ENCODE measurements around the gene TAL1.

The TAL1 gene

DNA sequence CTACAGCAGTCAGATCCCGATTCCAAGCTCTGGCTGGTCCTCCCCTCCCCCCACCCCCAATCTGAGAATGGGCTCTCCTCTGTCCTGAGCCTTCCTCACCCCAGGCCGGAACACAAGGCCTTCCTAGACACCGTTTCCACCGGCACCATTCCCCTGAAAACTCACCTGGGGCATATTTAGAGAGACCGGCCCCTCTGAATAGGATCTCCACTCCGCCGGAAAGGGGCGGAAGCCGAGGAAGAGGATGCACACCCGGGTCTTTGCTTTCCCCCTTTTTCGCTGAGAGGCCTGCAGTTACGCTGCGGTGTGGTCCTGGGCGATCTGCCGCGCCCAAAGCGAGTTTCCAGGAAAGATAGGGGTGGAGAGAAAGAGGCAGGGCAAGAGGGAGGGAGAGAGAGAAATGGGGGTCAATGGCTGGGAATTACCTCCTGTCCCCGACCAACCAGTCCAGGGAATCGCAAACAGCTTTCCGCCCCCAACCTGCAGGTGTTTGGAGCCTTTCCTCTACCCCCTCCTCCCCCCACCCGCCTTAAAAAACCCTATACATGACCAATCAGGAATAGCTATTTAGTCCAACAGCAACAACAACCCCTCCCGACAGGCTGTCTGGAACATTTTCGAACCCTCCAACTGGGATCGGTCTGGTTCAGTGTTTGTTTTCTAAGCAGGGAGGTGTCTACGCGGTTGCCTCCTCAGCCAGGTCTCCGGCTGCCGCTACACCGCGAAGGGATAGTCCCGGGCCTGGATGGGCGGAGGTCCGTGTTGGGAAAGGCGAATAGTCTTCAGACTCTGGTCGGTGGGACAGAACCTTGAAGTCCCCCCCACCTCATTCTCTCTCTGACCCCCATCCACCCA lies 2.8 kb downstream of the TAL1 start:
- Histone ChIP-seq H3K9me2 (ENCODE audit: low read depth, low read length) (no peaks in the 10 kb centered on the region), H2AFZ (ENCODE audit: low read length) (no peak overlapping the region), H3K79me2 (ENCODE audit: insufficient read depth, low read length) (no peaks in the 10 kb centered on the region), H3F3A (ENCODE audit: insufficient read depth, low read length) (no peaks in the 10 kb centered on the region), H3K27me3 (ENCODE audit: insufficient read depth, low read length) (no peaks in the 10 kb centered on the region; the same call in 1 of the 2 replicates), H3K4me1 (ENCODE audit: insufficient read depth, low read length, severe bottlenecking) (no peaks in the 10 kb centered on the region), H3K36me3 (ENCODE audit: insufficient read depth, low read length) (no peaks in the 10 kb centered on the region), H3K4me3 (ENCODE audit: low read depth, low read length, poor library complexity, severe bottlenecking) (no peak overlapping the region), H3K27ac (ENCODE audit: low read depth, low read length, poor library complexity, severe bottlenecking) (no peak overlapping the region), H3K9me3 (ENCODE audit: low read length) (no peaks in the 10 kb centered on the region), H4K20me1 (ENCODE audit: insufficient read depth, low read length) (no peaks in the 10 kb centered on the region), H3K4me2 (ENCODE audit: low read length) (no peak overlapping the region), H3K9ac (ENCODE audit: low read length) (no peak overlapping the region)
- TF ChIP-seq, protein P1, sequence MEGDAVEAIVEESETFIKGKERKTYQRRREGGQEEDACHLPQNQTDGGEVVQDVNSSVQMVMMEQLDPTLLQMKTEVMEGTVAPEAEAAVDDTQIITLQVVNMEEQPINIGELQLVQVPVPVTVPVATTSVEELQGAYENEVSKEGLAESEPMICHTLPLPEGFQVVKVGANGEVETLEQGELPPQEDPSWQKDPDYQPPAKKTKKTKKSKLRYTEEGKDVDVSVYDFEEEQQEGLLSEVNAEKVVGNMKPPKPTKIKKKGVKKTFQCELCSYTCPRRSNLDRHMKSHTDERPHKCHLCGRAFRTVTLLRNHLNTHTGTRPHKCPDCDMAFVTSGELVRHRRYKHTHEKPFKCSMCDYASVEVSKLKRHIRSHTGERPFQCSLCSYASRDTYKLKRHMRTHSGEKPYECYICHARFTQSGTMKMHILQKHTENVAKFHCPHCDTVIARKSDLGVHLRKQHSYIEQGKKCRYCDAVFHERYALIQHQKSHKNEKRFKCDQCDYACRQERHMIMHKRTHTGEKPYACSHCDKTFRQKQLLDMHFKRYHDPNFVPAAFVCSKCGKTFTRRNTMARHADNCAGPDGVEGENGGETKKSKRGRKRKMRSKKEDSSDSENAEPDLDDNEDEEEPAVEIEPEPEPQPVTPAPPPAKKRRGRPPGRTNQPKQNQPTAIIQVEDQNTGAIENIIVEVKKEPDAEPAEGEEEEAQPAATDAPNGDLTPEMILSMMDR (IDR thresholded peaks at IDR 0.05; ENCODE audit: low read length) = no peak

GRCh38 chr1:47228644-47229030 lies 3.4 kb downstream of the TAL1 start:
- TF ChIP-seq, protein P1 (IDR thresholded peaks at IDR 0.05; ENCODE audit: low read length) = no peak
- TF ChIP-seq EZH2 (IDR thresholded peaks at IDR 0.05; ENCODE audit: borderline replicate concordance, low read length) = no peak
- Histone ChIP-seq H3F3A (ENCODE audit: insufficient read depth, low read length) (no peaks in the 10 kb centered on the region), H3K4me3 (ENCODE audit: low read depth, low read length, poor library complexity, severe bottlenecking) (no peak overlapping the region), H3K4me2 (ENCODE audit: low read length) (no peak overlapping the region), H3K9me2 (ENCODE audit: low read depth, low read length) (no peaks in the 10 kb centered on the region), H3K27me3 (ENCODE audit: insufficient read depth, low read length) (no peaks in the 10 kb centered on the region; the same call in 1 of the 2 replicates), H3K9ac (ENCODE audit: low read length) (no peak overlapping the region), H3K36me3 (ENCODE audit: insufficient read depth, low read length) (no peaks in the 10 kb centered on the region), H4K20me1 (ENCODE audit: insufficient read depth, low read length) (no peaks in the 10 kb centered on the region), H3K9me3 (ENCODE audit: low read length) (no peaks in the 10 kb centered on the region), H2AFZ (ENCODE audit: low read length) (no peak overlapping the region), H3K27ac (ENCODE audit: low read depth, low read length, poor library complexity, severe bottlenecking) (no peak overlapping the region), H3K4me1 (ENCODE audit: insufficient read depth, low read length, severe bottlenecking) (no peaks in the 10 kb centered on the region), H3K79me2 (ENCODE audit: insufficient read depth, low read length) (no peaks in the 10 kb centered on the region)

- Histone ChIP-seq H3K27me3 (ENCODE audit: insufficient read depth, low read length) (no peaks in the 10 kb centered on the region; the same call in 1 of the 2 replicates), H3F3A (ENCODE audit: insufficient read depth, low read length) (no peaks in the 10 kb centered on the region), H3K27ac (ENCODE audit: low read depth, low read length, poor library complexity, severe bottlenecking) (no peak overlapping the region), H3K9me2 (ENCODE audit: low read depth, low read length) (no peaks in the 10 kb centered on the region), H3K4me3 (ENCODE audit: low read depth, low read length, poor library complexity, severe bottlenecking) (no peak overlapping the region), H3K36me3 (ENCODE audit: insufficient read depth, low read length) (no peaks in the 10 kb centered on the region), H3K9ac (ENCODE audit: low read length) (no peak overlapping the region), H3K79me2 (ENCODE audit: insufficient read depth, low read length) (no peaks in the 10 kb centered on the region), H3K4me2 (ENCODE audit: low read length) (no peak overlapping the region), H2AFZ (ENCODE audit: low read length) (no peak overlapping the region), H4K20me1 (ENCODE audit: insufficient read depth, low read length) (no peaks in the 10 kb centered on the region), H3K9me3 (ENCODE audit: low read length) (no peaks in the 10 kb centered on the region), H3K4me1 (ENCODE audit: insufficient read depth, low read length, severe bottlenecking) (no peaks in the 10 kb centered on the region)
- TF ChIP-seq EZH2 (IDR thresholded peaks at IDR 0.05; ENCODE audit: borderline replicate concordance, low read length) = no peak
- TF ChIP-seq, protein P1 (IDR thresholded peaks at IDR 0.05; ENCODE audit: low read length) = no peak
Observed at GRCh38 chr1:47227341-47228232, 4.4 kb downstream of the TAL1 start.

All from OCI-LY1 (cell line).